Tibial artery (tissue), 4 donors: ENCODE measurements around the gene ASB7.

Experiments used
- DNase-seq, 2 donors: peaks; one replicate each; pipeline ENCODE4 v3.0.0-alpha.2; 2019
- H3K27ac ChIP-seq, 2 donors: fragments of 200-600 bp; sonication (generic) in 1 of 2; 1 replicate in 1 of 2; 2 replicates in 1 of 2; pipeline ENCODE4 v1.5.1; 2018 to 2019; ENCODE audit warnings: mild to moderate bottlenecking in 1 of 2
- H3K27me3 ChIP-seq, 2 donors: fragments of 200-600 bp; sonication (generic) in 1 of 2; one replicate each; pipeline versions ENCODE4 v1.5.1 to v1.6.0; 2016 to 2019
- H3K36me3 ChIP-seq, 3 donors: fragments of 200-600 bp; sonication (generic) in 2 of 3; one replicate each; pipeline ENCODE4 v1.5.1; 2016 to 2019; ENCODE audit warnings: mild to moderate bottlenecking in 2 of 3
- H3K4me1 ChIP-seq, 4 donors: fragments of 200-600 bp; sonication (generic) in 2 of 4; 1 replicate in 3 of 4; 2 replicates in 1 of 4; pipeline ENCODE4 v1.5.1; 2016 to 2019
- H3K4me3 ChIP-seq, 2 donors: fragments of 200-600 bp; sonication (generic) in 1 of 2; 1 replicate in 1 of 2; 2 replicates in 1 of 2; pipeline ENCODE4 v1.5.1; 2018 to 2019; ENCODE audit warnings: mild to moderate bottlenecking in 2 of 2
- H3K9me3 ChIP-seq, 3 donors: fragments of 200-600 bp; sonication (generic) in 1 of 3; one replicate each; pipeline ENCODE4 v1.5.1; 2016 to 2019
- CTCF ChIP-seq, 2 experiments: fragments of 200-600 bp in 1 of 2; fragments of 450-650 bp in 1 of 2; IDR thresholded peaks; one replicate each; pipeline ENCODE4 v1.5.1; 2017 to 2019; ENCODE audit warnings: antibody characterized with exemption in 2 of 2, mild to moderate bottlenecking in 1 of 2, moderate library complexity in 1 of 2
- intact Hi-C: fragments of 100-400 bp; cut with DNase I; formaldehyde crosslinking; loops from one replicate; pipeline ENCODE4 v1.15.0; 2023; ENCODE audit warnings: low total_unique reads

ASB7 gene

GRCh38 chr15:100627789-100628395 is 25.5 kb downstream of the ASB7 start:
- no peak overlapping the region for H3K4me3 ChIP-seq
- H3K27ac ChIP-seq, result no peak overlapping the region
- no peaks in the 10 kb centered on the region for H3K9me3 ChIP-seq
- H3K4me1 ChIP-seq, result no peaks in the 10 kb centered on the region
- intact Hi-C loops, result loop anchor here (5.0 kb wide), 1 partner anchor 379 kb away; no protein-coding TSS in a partner anchor
- DNase-seq, result peak in 1 of 2 donors; percentile 43
- no peaks in the 10 kb centered on the region for H3K27me3 ChIP-seq
- H3K36me3 ChIP-seq, result peaks cover 18 to 30% (median 21%) of the 10 kb centered on the region in 3 donors
- peak; percentile 73 to 84 for TF ChIP-seq CTCF (IDR thresholded peaks at IDR 0.05)

GRCh38 chr15:100628746-100629145 is 26.4 kb downstream of the ASB7 start:
- DNase-seq, result no peak
- intact Hi-C loops, result loop anchor here (5.0 kb wide), 1 partner anchor 379 kb away; no protein-coding TSS in a partner anchor
- Histone ChIP-seq H3K4me1 (no peaks in the 10 kb centered on the region), H3K4me3 (no peak overlapping the region), H3K9me3 (no peaks in the 10 kb centered on the region), H3K36me3 (peaks cover 18 to 30% (median 21%) of the 10 kb centered on the region in 3 donors), H3K27me3 (no peaks in the 10 kb centered on the region), H3K27ac (no peak overlapping the region)
- TF ChIP-seq CTCF (IDR thresholded peaks at IDR 0.05), result no peak

GRCh38 chr15:100631831-100632230 is 29.4 kb downstream of the ASB7 start:
- no peak for DNase-seq
- intact Hi-C loops, result loop anchor here (5.0 kb wide), 1 partner anchor 240 kb away; no protein-coding TSS in a partner anchor
- no peak overlapping the region for H3K27ac ChIP-seq
- no peak overlapping the region for H3K4me3 ChIP-seq
- H3K9me3 ChIP-seq, result no peaks in the 10 kb centered on the region
- TF ChIP-seq CTCF (IDR thresholded peaks at IDR 0.05), result no peak
- no peaks in the 10 kb centered on the region for H3K27me3 ChIP-seq
- peaks cover 18 to 30% (median 21%) of the 10 kb centered on the region in 3 donors for H3K36me3 ChIP-seq
- peaks cover 0 to 16% (median 0%) of the 10 kb centered on the region in 4 donors for H3K4me1 ChIP-seq

GRCh38 chr15:100633763-100634075 is 31.3 kb downstream of the ASB7 start:
- no peak for DNase-seq
- Histone ChIP-seq H3K27me3 (no peaks in the 10 kb centered on the region), H3K36me3 (peaks cover 18 to 30% (median 21%) of the 10 kb centered on the region in 3 donors), H3K9me3 (no peaks in the 10 kb centered on the region), H3K4me1 (peaks cover 0 to 16% (median 0%) of the 10 kb centered on the region in 4 donors), H3K27ac (no peak overlapping the region), H3K4me3 (no peak overlapping the region)
- no peak for TF ChIP-seq CTCF (IDR thresholded peaks at IDR 0.05)
- intact Hi-C loops, result loop anchor here (5.0 kb wide), 1 partner anchor 239 kb away; no protein-coding TSS in a partner anchor

- intact Hi-C loops, result no loop called here
- Histone ChIP-seq H3K27ac (no peak overlapping the region), H3K36me3 (peaks cover 4 to 17% (median 8%) of the 10 kb centered on the region in 3 donors), H3K9me3 (no peaks in the 10 kb centered on the region), H3K27me3 (no peaks in the 10 kb centered on the region), H3K4me1 (peaks cover 0 to 16% (median 0%) of the 10 kb centered on the region in 4 donors), H3K4me3 (no peak overlapping the region)
- DNase-seq, result no peak
- TF ChIP-seq CTCF (IDR thresholded peaks at IDR 0.05), result no peak
These were observed 33.1 kb downstream of the ASB7 start for GRCh38 chr15:100635406-100636071.
